PC-3 (cell line): Measurements from ENCODE around the gene REXO1.

Source experiments
- EZH2 ChIP-seq: fragments of 300-600 bp; sonication (generic); IDR thresholded peaks from one replicate; pipeline ENCODE4 v1.6.1; 2017; ENCODE audit warnings: antibody characterized with exemption, mild to moderate bottlenecking, low read length; ENCODE audit not compliant: unreplicated experiment
- EZH2phosphoT487 ChIP-seq: fragments of 300-600 bp; sonication (generic); IDR thresholded peaks from 2 replicates; pipeline ENCODE4 v1.6.1; 2018; ENCODE audit warnings: mild to moderate bottlenecking, antibody characterized with exemption, low read length, borderline replicate concordance
- TF ChIP-seq, protein P1 (sequence below): fragments of 300-600 bp; sonication (generic); conservative IDR thresholded peaks from 2 replicates; pipeline ENCODE4 v1.5.1; 2017; ENCODE audit warnings: antibody characterized with exemption, low read depth, mild to moderate bottlenecking, low read length

DNA sequence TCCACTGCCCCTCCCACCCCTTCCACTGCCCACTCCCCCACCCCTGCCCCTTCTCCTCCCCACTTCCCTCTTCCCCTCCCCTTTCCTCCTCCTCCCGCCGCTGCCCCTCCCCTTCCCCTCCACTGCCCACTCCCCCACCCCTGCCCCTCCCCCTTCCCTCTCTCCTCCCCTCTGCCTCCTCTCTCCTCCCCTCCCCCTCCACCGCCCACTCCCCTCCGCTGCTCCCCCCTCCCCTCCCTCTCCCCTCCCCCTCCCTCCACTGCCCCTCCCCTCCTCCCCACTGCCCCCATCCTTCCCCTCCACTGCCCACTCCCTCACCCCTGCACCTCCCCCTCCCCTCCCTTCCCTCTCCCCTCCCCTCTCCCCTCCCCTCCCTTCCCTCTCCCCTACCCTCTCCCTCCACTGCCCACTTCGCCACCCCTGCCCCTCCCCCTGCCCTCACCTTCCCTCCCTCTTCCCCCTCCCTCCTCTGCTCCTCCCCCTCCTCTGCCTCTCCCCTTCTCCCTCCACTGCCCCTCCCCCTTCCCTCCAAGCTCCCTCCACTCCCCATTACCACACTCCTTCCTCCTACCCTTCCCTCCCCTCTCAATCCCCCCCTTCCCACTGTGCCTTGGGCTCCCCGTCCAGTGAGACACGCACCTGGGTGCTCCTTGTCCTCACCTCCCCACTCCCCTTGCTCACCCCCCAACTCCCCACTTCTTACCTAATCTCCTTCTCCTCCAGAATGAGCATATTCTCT is 58.1 kb downstream of the REXO1 start:
- TF ChIP-seq, protein P1, sequence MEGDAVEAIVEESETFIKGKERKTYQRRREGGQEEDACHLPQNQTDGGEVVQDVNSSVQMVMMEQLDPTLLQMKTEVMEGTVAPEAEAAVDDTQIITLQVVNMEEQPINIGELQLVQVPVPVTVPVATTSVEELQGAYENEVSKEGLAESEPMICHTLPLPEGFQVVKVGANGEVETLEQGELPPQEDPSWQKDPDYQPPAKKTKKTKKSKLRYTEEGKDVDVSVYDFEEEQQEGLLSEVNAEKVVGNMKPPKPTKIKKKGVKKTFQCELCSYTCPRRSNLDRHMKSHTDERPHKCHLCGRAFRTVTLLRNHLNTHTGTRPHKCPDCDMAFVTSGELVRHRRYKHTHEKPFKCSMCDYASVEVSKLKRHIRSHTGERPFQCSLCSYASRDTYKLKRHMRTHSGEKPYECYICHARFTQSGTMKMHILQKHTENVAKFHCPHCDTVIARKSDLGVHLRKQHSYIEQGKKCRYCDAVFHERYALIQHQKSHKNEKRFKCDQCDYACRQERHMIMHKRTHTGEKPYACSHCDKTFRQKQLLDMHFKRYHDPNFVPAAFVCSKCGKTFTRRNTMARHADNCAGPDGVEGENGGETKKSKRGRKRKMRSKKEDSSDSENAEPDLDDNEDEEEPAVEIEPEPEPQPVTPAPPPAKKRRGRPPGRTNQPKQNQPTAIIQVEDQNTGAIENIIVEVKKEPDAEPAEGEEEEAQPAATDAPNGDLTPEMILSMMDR, result no peak
- TF ChIP-seq EZH2 (no peak), EZH2phosphoT487 (no peak)
